ENCODE results near the gene MLLT3.

Gene MLLT3

DNA sequence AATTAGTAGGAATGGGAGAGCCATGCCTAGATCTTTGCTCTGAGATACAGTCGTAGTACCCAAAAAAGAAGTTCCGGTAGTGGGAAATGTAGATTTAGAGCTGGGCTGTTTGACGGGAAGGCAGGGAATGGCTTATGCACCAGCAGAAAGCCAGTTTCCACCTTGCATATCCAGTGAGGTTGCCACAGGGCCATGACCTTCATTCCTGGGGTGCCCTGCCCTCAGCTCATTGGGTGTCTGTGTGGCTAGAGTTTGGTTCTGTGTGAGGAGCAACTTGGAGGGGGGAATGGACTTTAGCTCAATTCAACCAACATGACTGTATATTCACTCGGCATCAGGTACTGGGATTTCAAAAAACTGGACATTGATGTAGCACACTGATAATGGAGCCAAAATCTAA lies 300.1 kb downstream of the MLLT3 start:
- no peak for DNase-seq

DNA sequence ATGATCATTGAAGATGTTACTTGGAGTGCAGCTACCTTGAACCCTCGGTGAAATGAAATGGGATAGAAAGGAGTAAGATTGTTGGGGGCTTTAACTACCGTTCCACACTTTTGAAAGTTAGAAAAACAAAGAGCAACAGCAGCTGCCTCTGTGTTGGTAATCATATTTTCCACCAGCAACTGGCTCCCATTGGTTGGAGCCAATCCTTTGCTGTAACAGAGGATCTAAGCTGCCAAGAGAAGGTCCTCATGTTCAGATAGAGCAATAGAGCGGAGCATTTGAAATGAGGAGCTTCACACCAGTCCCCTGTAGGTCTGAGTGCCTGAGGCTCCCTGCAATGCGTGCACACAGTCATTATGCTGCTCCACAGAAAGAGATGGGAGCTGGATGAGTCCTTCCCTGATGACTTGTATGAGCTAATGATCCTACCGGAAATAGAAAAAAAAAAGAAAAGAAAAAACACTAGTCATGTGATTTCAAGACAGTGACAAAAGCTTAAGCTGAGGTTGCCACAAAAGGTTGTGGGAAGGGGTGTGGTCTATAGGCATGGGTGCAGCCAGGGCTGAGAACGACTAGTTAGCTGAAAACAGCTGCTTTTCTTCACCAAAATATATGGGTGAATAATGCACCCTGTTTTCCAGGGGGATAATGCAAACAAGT lies 300.7 kb downstream of the MLLT3 start:
- peak; percentile 5 for DNase-seq

DNA sequence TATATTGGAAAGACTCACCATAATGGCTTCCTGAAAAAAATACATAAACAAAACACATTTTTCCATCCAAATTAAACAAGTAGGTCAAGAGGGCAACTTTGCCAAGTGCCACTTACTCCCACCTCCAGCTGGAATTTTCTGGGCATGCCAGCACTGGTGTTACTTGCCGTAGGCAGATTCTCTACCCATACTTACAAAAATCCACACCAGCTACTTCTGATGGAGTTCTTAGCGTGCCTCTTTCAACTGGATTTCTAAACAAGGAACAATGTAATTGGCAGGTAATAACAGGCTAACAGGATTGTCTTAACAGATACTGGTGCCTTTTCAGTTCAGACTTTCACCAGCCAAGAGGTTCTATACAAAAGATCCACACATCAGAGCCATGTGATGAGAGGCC lies 301.4 kb downstream of the MLLT3 start:
- no peak for DNase-seq

DNA sequence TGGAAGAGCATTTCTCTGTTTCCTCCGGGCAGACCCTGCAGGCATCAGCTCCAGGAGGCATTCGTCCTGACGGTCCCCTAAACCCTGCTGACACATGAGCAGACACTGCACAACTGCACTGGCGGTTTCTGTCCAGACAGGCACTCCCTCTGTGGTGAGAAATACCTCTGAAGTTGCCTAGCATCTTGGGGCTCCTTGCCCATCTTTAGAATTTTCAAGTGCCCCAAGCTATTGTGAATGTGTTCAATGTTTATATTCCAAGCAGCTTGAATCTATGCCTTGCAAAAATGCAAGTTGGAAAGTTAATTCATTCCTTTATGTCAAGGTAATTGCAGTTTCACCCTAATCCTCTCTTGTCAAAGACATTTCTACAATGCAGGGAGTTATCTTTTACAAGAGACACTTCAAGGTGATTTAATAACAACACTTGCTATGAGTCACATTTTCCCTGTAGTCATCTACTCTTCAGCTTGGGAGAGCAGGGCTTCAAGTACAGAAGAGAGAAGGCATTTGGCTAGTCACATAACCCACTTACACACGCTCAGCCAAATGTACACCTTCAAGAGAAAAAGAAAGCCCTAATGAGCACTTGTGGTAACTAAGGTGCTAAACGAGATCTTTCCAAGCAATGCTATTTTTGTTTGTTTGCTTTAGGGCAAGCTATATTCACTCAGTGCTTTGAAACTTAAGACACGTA lies 302.5 kb downstream of the MLLT3 start:
- no peak for DNase-seq

DNA sequence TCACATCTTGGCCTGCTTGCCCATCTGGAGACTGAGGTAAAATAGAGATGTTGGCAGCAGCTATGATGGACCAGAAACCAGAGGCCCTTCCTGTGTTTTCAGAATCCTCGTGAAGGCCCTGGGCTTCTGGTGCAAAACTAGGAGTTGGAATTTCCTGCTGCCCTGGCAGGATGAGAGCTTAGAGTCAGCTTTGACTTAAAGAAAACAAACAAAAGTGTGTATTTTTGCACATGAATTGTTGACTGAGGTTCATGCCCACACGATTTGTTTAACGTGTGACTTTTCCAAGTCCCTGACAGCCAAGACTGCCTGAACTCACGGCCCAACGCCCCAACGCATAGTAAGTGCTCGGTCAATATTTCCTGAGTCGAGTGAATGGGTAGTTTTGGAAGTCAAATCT lies 303.1 kb downstream of the MLLT3 start:
- DNase-seq: no peak

DNA sequence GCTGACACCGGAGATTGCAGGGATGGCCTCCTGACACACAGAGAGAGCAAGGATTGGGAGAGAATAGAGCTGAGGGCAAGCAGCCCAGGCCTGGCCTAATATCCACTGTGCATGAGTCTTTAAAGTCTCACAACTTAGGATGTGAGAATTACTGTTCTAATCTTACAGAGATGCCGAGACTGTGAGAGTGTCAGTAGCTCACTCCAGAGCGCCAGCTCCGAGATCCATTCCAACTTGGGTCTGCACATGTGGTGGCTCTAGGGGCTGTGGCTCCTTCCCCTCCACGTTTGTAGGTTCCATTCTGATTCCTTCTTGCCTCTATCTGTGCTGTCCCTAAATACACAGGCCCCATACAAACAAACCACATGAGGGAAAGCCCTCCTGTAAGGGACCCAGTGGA lies 304.6 kb downstream of the MLLT3 start:
- DNase-seq: no peak

DNA sequence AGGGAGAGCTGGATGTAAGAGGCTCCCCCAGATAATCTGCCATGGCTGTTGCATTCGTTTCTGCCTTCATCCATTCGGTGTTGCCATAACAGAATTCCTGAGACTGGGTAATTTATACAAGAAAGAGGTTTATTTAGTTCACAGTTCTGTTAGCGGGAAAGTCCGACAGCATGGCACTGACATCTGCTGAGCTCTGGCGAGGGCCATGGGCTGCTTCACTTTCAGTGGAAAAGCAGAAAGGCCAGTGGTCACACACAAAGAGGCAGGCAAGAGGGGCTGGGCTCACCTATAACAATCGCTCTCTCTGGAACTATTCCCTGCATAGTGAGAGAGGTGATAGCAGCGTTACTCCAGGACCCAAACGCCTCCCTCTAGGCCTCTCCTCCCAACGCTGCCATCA lies 305.9 kb downstream of the MLLT3 start:
- DNase-seq: no peak

DNA sequence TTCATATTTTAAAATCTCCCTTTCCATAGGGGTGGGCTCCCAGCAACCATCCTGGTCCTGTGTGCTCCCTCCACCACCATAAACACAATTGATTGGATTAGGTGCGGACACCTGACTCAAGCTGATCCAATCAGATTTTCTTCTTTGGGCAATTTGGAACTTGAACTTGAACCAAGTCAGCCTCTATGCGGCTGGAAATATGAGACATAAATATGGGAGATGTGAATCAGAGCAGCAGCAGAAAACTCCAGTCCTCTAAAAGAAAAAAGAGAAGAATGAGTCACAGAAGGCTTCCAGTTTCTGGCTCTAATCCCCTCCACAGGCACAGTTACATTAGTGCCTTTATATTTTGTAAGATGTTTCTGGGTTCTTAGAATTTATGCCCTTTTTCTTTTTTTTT lies 306.6 kb downstream of the MLLT3 start:
- no peak for DNase-seq

DNA sequence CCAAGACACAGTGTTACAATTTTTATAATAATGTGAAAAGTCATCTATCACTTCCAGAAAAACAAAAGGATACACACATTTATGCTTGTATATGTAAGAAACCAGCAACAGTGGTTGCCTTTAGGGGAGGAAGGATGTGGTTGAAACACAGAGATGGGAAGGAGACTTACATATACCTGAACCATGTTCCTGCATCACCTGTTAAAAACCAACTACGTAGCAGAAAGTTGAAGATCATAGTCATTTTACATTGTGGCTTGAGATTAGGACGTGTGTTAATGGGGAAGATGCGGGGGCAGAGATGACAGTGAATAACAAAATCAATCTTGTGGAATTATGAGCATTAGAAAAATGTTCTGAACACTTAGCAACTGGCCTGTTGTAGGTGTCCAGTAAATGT lies 307.3 kb downstream of the MLLT3 start:
- DNase-seq: no peak

DNA sequence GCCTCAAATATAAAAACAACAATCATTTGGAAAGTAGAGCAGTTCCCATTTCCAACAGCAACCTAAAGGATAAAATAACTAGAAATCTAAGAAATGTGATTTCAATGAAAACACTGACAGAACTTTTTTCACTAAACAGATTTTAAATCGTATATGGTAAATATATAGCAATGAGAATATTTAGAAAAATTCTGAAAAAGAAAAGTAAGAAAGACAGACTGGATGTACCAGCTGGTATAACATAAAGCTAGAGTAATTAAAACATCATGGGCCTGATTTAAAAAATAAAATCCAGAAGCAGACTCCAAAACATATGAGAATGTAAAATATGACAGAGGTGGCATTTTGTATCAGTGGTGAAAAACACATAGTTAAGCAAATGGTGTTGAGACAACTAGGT lies 308.9 kb downstream of the MLLT3 start:
- no peak for DNase-seq

DNA sequence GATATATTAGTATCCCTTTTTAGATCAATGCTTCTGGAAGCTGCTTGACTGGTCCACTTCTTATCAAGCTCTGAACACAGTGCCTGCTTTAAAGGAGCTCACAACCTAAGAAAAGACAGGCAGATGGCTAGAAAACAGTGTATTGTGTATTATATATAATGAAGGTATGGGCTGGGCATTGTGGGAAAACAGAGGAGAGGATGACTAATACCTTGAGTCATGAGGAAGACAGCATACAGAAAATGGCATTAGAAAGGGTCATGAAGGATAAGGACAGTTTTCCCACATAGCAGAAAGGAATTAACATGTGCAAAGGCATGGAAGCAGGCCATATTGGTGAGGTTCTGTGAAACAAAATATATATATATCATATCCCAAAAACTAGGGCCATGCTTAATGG lies 309.6 kb downstream of the MLLT3 start:
- no peak for DNase-seq

DNA sequence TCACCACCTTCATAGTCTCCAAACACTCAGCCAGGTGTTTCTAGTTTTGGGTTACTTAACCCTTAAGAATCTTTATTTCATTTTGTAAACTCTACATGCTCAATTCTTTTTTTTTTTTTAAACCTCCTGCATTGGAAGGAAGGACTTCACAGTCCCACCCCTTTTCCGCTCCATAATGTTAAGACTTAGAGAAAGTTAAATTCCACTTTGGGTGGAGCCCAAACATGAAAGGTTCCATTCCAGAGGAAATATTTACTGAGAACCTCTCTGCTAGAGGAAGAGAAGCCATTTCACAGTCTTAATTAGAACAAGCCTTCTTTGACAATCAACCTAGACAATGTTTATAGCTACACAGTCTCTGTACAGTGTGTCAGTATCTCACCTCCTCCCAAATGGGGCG lies 312.3 kb downstream of the MLLT3 start:
- DNase-seq: no peak

DNA sequence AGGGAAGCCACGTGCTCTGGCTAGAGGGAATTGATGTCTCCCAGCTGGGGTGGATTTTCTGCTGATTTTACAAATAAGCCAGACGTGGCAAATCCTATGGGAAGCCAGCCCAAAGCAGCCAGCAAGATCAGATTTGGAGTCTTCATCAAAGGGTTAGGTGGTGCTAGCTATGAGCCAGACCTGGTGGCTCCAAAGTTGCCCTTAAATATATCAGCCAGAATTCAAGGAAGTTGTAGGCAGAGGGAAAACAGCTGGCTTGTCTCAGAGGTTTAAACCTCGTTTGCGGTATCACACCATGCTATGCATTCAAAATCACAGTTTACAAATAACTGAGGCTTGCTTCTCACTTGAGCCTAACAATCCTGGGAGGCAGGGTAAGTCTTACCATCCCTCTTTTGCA lies 313.2 kb downstream of the MLLT3 start:
- no peak for DNase-seq

DNA sequence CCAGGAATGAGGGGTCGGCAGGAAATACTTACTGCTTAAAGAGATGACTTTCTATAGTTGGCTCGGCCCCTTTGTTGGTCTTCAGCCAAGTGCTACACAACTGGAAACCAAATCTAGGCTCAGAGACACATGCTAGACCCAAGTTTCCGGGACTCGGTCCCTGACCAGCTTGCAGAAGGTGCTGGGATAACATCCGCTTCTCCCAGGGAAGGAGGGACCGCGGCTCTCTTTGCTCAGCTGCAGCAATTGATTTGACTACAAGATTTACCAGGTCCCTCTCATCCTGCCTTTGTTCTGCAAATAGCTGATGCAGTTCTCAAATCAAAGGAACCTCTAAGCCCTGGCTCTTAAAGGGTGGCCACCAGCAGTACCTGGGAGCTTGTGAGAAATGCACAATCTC lies 314.7 kb downstream of the MLLT3 start:
- no peak for DNase-seq

DNA sequence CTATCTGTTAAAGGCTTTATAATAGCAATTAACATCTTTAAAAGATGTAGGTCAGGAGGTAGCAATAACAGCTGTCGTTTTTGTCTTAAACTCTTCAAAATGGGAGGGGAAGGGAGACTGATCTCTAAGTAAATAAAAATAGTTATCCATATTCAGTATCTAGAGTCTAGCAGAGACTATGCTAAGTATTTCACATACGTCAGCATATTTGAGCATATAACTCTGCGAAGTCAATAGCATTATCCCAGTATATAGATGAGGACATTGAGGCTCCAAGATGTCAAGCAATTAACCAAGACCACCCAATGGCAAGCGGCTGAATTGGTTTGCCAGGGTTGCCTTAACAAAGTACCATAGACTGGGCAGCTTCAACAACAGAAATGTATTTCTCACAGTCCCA lies 316.8 kb downstream of the MLLT3 start:
- no peak for DNase-seq

DNA sequence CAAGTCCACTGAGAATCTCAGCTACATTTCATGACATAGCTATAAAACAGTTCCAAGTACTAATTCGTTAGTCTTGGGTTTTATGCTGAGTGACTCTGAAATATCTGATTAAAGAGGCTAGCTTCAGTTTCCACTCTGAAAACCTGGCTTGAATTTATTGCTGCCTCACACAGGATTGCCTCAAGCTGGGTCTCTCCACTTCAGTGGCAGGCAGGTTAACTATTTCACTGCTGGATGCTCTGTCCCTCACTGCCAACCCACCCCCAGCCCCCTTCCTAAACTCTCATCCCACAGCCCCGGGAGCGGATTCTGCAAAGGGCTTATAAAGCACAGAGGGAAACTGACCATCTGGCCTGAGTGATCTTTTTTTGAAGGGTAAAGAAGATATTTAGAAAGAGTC lies 318.3 kb downstream of the MLLT3 start:
- DNase-seq: no peak

DNA sequence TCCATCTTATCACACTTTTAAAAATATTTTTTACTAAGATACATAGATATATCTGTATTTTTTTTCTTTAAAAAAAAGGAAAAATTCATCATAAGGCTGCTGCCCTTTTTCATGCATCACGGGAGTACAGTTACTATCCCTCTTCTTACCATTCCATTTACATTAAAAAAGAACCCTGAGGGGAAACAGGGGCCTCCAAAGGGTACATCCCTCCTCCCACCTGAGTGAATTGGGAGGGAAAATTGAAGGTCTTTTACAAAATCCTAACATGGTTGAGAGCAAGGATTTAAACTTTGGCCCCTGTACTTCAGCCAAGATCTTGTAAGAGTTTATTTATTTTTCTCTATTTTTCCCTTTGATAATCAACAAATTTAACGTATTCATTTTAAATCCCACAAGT lies 319.2 kb downstream of the MLLT3 start:
- DNase-seq: no peak

DNA sequence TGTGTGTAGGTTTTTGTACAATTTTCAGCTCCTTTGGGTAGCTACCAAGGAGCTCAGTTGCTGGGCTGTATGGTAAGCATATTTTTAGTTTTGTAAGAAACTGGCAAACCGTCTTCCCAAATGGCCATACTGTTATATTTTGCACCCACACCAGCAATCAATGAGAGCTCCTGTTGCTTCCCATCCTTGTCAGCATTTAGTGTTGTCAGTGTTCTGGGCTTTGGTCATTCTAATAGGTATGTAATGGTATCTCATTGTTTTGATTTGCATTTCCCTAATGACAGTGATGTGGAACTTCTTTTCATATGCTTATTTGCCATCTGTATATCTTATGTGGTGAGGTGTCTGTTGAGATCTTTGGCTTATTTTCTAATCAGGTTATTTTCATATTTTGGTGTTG lies 320.1 kb downstream of the MLLT3 start:
- DNase-seq: no peak

DNA sequence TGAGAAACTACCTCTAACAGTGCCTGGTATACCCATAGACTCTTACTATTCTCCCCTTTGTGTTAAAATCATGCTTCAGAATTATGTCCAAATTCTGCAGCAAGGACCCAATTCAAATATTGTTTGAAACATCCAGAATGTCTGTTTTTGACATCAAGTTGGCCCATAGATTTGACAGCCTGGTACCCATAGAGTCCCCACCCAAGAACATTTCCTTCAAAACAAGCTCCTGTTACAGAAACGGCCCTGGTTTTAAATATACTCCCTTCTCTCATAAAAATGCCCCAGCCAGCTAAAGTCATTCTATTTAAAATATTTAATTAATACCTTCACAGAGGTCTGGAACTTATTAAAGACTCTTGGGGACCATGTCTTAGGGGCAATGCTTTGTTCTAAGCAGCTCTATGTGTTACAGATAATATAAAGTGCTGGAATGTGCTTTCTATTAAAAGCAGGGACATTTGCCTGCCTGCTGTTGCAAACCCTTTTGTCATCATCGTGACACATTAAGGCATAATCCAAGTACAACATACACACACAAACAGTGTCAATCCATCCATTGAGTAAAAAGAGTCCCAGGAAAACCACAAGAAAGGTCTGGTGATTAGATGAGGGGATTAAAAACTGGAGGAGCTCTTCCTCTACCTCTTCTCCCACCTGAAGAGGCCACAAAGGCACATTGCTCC lies 321.7 kb downstream of the MLLT3 start:
- DNase-seq: no peak

DNA sequence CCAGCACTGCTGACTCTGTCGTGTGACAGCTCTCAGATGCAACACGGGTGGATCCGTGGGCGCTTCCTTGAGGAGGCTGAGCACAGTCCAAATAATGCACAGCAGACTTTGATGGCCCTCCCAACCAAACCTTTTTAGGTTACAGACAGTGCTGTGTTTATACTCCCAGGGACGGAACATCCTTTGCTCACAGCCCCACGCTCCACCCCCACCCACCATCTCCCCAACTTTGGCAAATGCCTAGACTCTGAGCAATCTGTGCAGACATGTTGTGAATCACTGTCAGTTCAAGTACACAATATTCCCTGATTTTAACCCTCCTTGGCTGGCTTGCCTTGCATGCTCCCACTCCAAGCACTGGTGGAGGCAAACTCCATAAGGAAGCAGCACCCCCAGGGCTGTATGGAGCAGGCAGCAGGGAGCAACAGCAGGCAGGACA lies 324.6 kb downstream of the MLLT3 start:
- no peak for DNase-seq

DNA sequence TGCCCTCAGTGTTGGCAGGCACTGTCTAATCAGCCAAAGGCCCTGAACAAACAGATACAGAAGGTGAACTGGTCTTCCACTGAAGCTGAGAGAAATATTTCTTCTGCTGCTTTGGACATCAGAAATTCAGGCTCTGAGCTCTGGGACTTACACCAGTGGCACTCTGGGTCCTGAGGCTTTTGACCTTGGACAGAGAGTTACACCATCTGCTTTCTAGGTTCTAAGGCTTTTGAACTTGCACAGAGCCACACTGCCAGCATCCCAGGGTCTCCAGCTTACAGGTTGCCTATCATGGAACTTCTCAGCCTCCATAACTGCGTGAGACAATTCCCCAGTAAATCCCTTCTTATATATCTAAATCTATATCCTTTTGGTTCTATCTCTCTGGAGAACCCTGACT lies 326.7 kb downstream of the MLLT3 start:
- DNase-seq: no peak

DNA sequence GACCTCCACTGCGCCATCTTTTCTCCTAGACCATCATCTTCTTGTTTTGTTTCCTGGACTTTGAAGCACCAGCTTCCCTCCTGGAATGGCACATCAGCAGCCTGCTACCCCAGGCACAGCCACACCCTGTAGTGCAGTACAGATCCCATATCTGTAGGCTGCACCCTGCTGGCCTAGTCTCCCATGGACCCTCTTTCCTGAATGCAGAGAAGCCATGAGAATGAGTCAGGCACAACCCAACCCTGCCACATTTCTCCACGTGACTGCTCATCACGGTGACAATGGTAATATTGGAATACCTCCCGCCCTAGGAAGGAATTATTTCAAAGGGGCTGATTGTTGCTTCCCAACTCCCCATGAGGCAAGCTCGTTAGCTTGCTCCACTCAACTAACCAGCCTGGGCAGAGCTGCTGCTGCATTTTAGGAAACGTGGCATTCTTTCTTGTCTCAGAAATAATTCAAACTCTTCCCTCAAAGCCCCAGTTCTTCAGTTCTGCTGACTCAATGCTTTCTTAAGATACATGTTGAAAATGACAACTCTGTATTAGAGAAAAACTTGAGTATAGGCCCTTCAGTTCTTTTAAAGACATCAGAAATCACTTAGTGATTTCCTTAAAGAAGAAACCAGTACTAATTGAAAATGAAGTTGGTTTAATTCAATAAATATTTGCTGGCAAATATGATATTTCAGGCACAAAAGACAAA lies 328.1 kb downstream of the MLLT3 start:
- DNase-seq: no peak

DNA sequence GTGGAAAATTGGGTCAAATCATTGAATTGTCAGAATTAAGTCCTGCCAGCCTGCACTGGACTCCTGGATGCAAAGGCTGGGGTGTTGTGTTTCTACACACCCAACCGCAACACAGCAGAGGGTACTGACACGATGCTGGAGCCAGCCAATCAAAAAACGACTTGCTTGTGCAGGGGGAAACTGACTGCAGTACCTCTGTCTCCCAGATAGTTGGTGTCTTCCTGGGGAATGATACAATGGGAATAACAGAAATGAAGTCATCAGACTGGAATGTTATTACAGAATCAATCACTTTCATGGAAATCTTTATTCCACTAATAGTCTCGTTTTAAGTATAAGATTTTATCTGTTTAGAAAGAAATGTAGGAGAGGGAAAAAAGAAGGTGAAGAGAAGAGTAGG lies 330.3 kb downstream of the MLLT3 start:
- DNase-seq: no peak

All from stimulated activated naive CD4-positive, alpha-beta T cell treated with Interleukin-2 at 50 U/mL for 16 hours (primary cell).